Transverse colon (tissue), 3 donors: ENCODE data around the gene PHYHIPL.

Source experiments
- EP300 ChIP-seq: sonication (generic); formaldehyde crosslinking; IDR thresholded peaks from one replicate; pipeline ENCODE4 v1.6.1; 2017; ENCODE audit warnings: antibody characterized with exemption, low read depth
- POLR2A ChIP-seq: fragments of 450-650 bp; IDR thresholded peaks from one replicate; pipeline ENCODE4 v1.6.1; 2016; ENCODE audit warnings: antibody characterized with exemption, mild to moderate bottlenecking, moderate library complexity
- TF ChIP-seq, protein P1 (sequence below), 5 experiments: fragments of 200-600 bp in 3 of 5; fragments of 450-650 bp in 2 of 5; sonication (generic) in 3 of 5; IDR thresholded peaks; 1 replicate in 2 of 5; 2 replicates in 3 of 5; pipeline ENCODE4 v1.5.1; 2016 to 2017; ENCODE audit warnings: antibody characterized with exemption in 5 of 5, inconsistent platforms in 3 of 5, mild to moderate bottlenecking in 2 of 5, moderate library complexity in 1 of 5

- TF ChIP-seq, protein P1, sequence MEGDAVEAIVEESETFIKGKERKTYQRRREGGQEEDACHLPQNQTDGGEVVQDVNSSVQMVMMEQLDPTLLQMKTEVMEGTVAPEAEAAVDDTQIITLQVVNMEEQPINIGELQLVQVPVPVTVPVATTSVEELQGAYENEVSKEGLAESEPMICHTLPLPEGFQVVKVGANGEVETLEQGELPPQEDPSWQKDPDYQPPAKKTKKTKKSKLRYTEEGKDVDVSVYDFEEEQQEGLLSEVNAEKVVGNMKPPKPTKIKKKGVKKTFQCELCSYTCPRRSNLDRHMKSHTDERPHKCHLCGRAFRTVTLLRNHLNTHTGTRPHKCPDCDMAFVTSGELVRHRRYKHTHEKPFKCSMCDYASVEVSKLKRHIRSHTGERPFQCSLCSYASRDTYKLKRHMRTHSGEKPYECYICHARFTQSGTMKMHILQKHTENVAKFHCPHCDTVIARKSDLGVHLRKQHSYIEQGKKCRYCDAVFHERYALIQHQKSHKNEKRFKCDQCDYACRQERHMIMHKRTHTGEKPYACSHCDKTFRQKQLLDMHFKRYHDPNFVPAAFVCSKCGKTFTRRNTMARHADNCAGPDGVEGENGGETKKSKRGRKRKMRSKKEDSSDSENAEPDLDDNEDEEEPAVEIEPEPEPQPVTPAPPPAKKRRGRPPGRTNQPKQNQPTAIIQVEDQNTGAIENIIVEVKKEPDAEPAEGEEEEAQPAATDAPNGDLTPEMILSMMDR (IDR thresholded peaks at IDR 0.05) = no peak
- no peak for TF ChIP-seq EP300
- no peak for TF ChIP-seq POLR2A
These were observed 59.7 kb downstream of the PHYHIPL start for GRCh38 chr10:59236064-59236697.
